OCI-LY1 (cell line): ENCODE results near the gene ZBTB46.
"Not testable (repeated sequence)": the region's sequence is repeated elsewhere in the genome, so short reads cannot be mapped to it uniquely, and the experiment has no call there.

Source experiments
- H2AFZ ChIP-seq: fragments of 200-600 bp; sonication (generic), shearing (Covaris generic); 2 replicates; pipeline ENCODE4 v1.6.0; 2014; ENCODE audit warnings: antibody characterized with exemption, mild to moderate bottlenecking, low read length
- H3F3A ChIP-seq: fragments of 200-600 bp; sonication (generic), shearing (Covaris generic); 2 replicates; pipeline ENCODE4 v1.6.0; 2014; ENCODE audit warnings: mild to moderate bottlenecking, antibody characterized with exemption, low read length, moderate library complexity; ENCODE audit not compliant: insufficient read depth
- H3K27ac ChIP-seq: fragments of 200-600 bp; sonication (generic); 2 replicates; pipeline ENCODE4 v1.5.1; 2014; ENCODE audit warnings: low read length, mixed run types, mild to moderate bottlenecking, low read depth; ENCODE audit not compliant: poor library complexity, severe bottlenecking
- H3K27me3 ChIP-seq: fragments of 200-600 bp; sonication (generic); 2 replicates; pipeline ENCODE4 v1.6.0; 2014; ENCODE audit warnings: antibody characterized with exemption, mild to moderate bottlenecking, low read length, moderate library complexity; ENCODE audit not compliant: insufficient read depth
- H3K36me3 ChIP-seq: fragments of 200-600 bp; sonication (generic); 2 replicates; pipeline ENCODE4 v1.6.1; 2014; ENCODE audit warnings: mild to moderate bottlenecking, antibody characterized with exemption, low read length, moderate library complexity, mixed read lengths; ENCODE audit not compliant: insufficient read depth
- H3K4me1 ChIP-seq: fragments of 200-600 bp; sonication (generic); 2 replicates; pipeline ENCODE4 v1.5.1; 2014; ENCODE audit warnings: mild to moderate bottlenecking, low read length, moderate library complexity; ENCODE audit not compliant: insufficient read depth, severe bottlenecking
- H3K4me2 ChIP-seq: fragments of 200-600 bp; sonication (generic), shearing (Covaris generic); 2 replicates; pipeline ENCODE4 v1.6.1; 2014; ENCODE audit warnings: low read length
- H3K4me3 ChIP-seq: fragments of 200-600 bp; sonication (generic); 2 replicates; pipeline ENCODE4 v1.5.1; 2014; ENCODE audit warnings: low read length, low read depth, mild to moderate bottlenecking, mixed read lengths; ENCODE audit not compliant: poor library complexity, severe bottlenecking
- H3K79me2 ChIP-seq: fragments of 200-600 bp; shearing (Covaris generic); 2 replicates; pipeline ENCODE4 v1.6.1; 2016; ENCODE audit warnings: mixed run types, low read length, mixed read lengths; ENCODE audit not compliant: insufficient read depth
- H3K9ac ChIP-seq: fragments of 200-600 bp; sonication (generic), shearing (Covaris generic); 2 replicates; pipeline ENCODE4 v1.6.1; 2014; ENCODE audit warnings: mild to moderate bottlenecking, low read length, mixed read lengths
- H3K9me2 ChIP-seq: fragments of 200-600 bp; sonication (generic), shearing (Covaris generic); 2 replicates; pipeline ENCODE4 v1.6.1; 2014; ENCODE audit warnings: low read depth, mild to moderate bottlenecking, low read length, mixed read lengths
- H3K9me3 ChIP-seq: fragments of 200-600 bp; shearing (Covaris generic); 2 replicates; pipeline ENCODE4 v1.6.1; 2014; ENCODE audit warnings: low read length, mixed read lengths
- H4K20me1 ChIP-seq: fragments of 200-600 bp; sonication (generic), shearing (Covaris generic); 2 replicates; pipeline ENCODE4 v1.6.0; 2016; ENCODE audit warnings: mild to moderate bottlenecking, low read length; ENCODE audit not compliant: insufficient read depth
- CTCF ChIP-seq: fragments of 200-600 bp; sonication (generic), shearing (Covaris generic); IDR thresholded peaks from 2 replicates; pipeline ENCODE4 v1.5.1; 2017; ENCODE audit warnings: mild to moderate bottlenecking, antibody characterized with exemption, low read length, moderate library complexity, mixed read lengths
- EZH2 ChIP-seq: fragments of 200-600 bp; sonication (generic), shearing (Covaris generic); IDR thresholded peaks from 2 replicates; pipeline ENCODE4 v1.8.0; 2017; ENCODE audit warnings: borderline replicate concordance, mixed run types, mild to moderate bottlenecking, antibody characterized with exemption, low read length, moderate library complexity, mixed read lengths

Gene ZBTB46

GRCh38 chr20:63807654-63808053 lies 23.4 kb downstream of the ZBTB46 start:
- no peaks in the 10 kb centered on the region; the same call in 1 of the 2 replicates for H3K27me3 ChIP-seq
- no peak overlapping the region for H3K4me2 ChIP-seq
- H4K20me1 ChIP-seq = no peaks in the 10 kb centered on the region
- no peak overlapping the region for H3K27ac ChIP-seq
- no peak overlapping the region for H3K4me3 ChIP-seq
- H3F3A ChIP-seq = no peaks in the 10 kb centered on the region
- TF ChIP-seq EZH2 (no peak), CTCF (no peak)
- no peaks in the 10 kb centered on the region for H3K79me2 ChIP-seq
- H3K4me1 ChIP-seq = no peaks in the 10 kb centered on the region
- H3K9me3 ChIP-seq = no peaks in the 10 kb centered on the region
- no peak overlapping the region for H2AFZ ChIP-seq
- H3K9me2 ChIP-seq = no peaks in the 10 kb centered on the region
- no peaks in the 10 kb centered on the region for H3K36me3 ChIP-seq
- no peak overlapping the region for H3K9ac ChIP-seq

- Histone ChIP-seq H3K4me1 (no peaks in the 10 kb centered on the region), H3K9me3 (no peaks in the 10 kb centered on the region), H3K27me3 (no peaks in the 10 kb centered on the region; the same call in 1 of the 2 replicates), H3K4me2 (no peak overlapping the region), H3K36me3 (no peaks in the 10 kb centered on the region), H3K4me3 (no peak overlapping the region), H3F3A (no peaks in the 10 kb centered on the region), H2AFZ (no peak overlapping the region), H3K9ac (no peak overlapping the region), H3K79me2 (no peaks in the 10 kb centered on the region), H3K9me2 (no peaks in the 10 kb centered on the region), H3K27ac (no peak overlapping the region), H4K20me1 (no peaks in the 10 kb centered on the region)
- TF ChIP-seq EZH2 (no peak), CTCF (no peak)
Measured at GRCh38 chr20:63804308-63804636, 26.8 kb downstream of the ZBTB46 start.

- H2AFZ ChIP-seq = no peak overlapping the region
- no peaks in the 10 kb centered on the region for H3K9me2 ChIP-seq
- H3K79me2 ChIP-seq = no peaks in the 10 kb centered on the region
- TF ChIP-seq CTCF (no peak), EZH2 (no peak)
- no peaks in the 10 kb centered on the region for H3F3A ChIP-seq
- no peak overlapping the region for H3K27ac ChIP-seq
- H3K27me3 ChIP-seq = no peaks in the 10 kb centered on the region; the same call in 1 of the 2 replicates
- H3K9me3 ChIP-seq = no peaks in the 10 kb centered on the region
- no peaks in the 10 kb centered on the region for H4K20me1 ChIP-seq
- no peaks in the 10 kb centered on the region for H3K36me3 ChIP-seq
- no peaks in the 10 kb centered on the region for H3K4me1 ChIP-seq
- H3K9ac ChIP-seq = no peak overlapping the region
- H3K4me3 ChIP-seq = no peak overlapping the region
- no peak overlapping the region for H3K4me2 ChIP-seq
Measured at GRCh38 chr20:63802469-63803240, 28.4 kb downstream of the ZBTB46 start.

- H3K9me2 ChIP-seq, H3K4me1 ChIP-seq, H3K9me3 ChIP-seq, H3K27ac ChIP-seq, H3K4me2 ChIP-seq, H3F3A ChIP-seq, H3K36me3 ChIP-seq, H3K4me3 ChIP-seq, H3K27me3 ChIP-seq, H2AFZ ChIP-seq, H4K20me1 ChIP-seq, H3K9ac ChIP-seq, H3K79me2 ChIP-seq: not testable (repeated sequence)
Measured at GRCh38 chr20:63801174-63801573, 29.9 kb downstream of the ZBTB46 start.

GRCh38 chr20:63800411-63800810 lies 30.7 kb downstream of the ZBTB46 start:
- H3K27me3 ChIP-seq, H3F3A ChIP-seq, H3K9ac ChIP-seq, H3K9me2 ChIP-seq, H3K36me3 ChIP-seq, H3K4me3 ChIP-seq, H2AFZ ChIP-seq, H3K79me2 ChIP-seq, H3K4me2 ChIP-seq, H3K4me1 ChIP-seq, H3K9me3 ChIP-seq, H4K20me1 ChIP-seq, H3K27ac ChIP-seq: not testable (repeated sequence)
